ENCODE data around the gene GNAZ.

GRCh38 chr22:23164091-23164490, 93.8 kb downstream of the GNAZ start:
- TF ChIP-seq CTCF (optimal IDR thresholded peaks at IDR 0.05 in 1 of 3, IDR thresholded peaks at IDR 0.05 in 1 of 3, conservative IDR thresholded peaks at IDR 0.05 in 1 of 3; ENCODE audit: extremely low read depth in 1 of 3, insufficient read depth in 2 of 3, low read length in 3 of 3) (no peak), EZH2 (IDR thresholded peaks at IDR 0.05; ENCODE audit: low read length) (no peak)

Measured in keratinocyte (primary cell).